Skeletal muscle cell (primary cell): ENCODE data around the gene POU2F1.
A peak's percentile ranks its signal among the peaks of the same experiment; 100 is the strongest.

ENCODE experiments used
- DNase-seq: peaks from one replicate; pipeline ENCODE4 v3.0.0-alpha.2; 2010; ENCODE audit warnings: low read depth
- H3K4me3 ChIP-seq: 2 replicates; pipeline ENCODE4 v1.5.1; 2011; ENCODE audit warnings: low read depth, mild to moderate bottlenecking, control low read depth, low read length, moderate library complexity

Gene POU2F1

DNA sequence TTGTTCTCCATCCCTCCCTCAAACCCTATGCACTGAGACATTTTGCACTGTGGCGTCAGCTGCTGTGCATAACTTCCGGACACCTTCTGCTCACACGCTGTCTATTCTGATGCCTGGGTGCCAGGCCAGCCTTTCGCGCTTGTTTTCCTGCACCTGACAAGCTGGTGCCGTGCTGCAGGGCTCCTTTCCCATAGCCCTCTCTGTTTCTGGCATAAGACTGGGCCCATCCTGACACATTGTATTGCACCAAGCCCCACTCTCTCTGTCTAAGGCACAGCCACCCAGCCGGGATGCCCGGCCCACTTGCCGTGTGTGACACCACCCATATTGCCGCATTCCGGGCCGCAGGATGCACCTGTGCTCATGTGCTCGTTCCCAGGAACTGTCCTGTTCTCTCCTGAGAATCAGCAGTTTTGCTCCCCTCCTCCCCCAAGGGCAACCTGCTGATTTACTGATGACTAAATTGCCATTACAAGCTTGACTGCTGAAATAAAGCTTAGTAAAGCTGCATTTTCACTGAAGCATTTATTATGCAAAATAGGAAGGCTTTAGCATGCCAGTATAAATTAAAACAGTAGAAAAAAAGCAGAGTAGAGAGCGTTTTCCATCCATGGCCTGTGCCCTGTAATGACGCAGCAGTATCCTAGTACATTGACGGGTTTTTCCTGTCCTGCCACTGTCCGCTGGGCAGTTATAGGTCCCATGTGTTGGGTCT lies 209.6 kb downstream of the POU2F1 start:
- no peak overlapping the region for H3K4me3 ChIP-seq
- no peak for DNase-seq

- no peak overlapping the region for H3K4me3 ChIP-seq
- no peak for DNase-seq
These were observed 210.2 kb downstream of the POU2F1 start for GRCh38 chr1:167430849-167431242.

- no peak for DNase-seq
These were observed 210.7 kb downstream of the POU2F1 start for GRCh38 chr1:167431261-167431908.

DNA sequence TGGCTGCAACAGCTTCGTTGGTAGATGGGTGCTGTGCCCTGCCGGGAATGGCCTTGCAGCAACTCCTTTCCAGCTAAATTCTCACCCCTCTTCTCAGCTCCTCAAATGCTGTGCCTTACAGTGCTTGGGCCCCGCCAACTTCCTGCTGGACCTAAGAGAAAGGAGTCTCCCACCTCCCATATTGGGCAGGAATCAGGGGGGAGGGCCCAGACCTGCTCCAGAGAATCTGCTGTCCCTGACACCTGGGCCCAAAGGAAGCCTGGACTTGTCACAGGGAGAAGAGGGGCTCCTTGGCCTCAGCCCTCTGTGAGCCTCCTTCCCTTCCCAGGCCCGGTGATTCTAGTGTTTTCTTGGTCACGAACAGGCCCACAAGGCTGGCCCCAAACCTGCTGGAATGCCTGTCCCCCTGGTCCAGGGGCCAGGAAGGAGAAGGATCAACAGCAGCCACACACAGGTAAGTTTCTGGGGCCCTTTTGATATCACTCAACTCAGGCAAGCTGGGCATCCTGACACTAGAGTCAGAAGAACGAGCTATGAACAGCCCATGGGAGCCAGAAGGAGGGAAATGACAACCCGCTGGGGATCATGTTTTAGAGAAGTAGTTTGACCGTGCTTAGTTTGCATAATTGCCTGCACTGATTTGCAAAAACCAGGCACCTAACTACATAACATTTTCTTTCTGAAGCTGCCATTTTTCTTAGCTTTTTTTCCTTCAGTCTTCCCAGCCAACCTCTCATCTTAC lies 211.4 kb downstream of the POU2F1 start:
- H3K4me3 ChIP-seq, result no peak overlapping the region
- no peak for DNase-seq

More at GRCh38 chr1:167431261-167431908, 210.7 kb downstream of the POU2F1 start:
- H3K4me3 ChIP-seq, result no peak overlapping the region

- DNase-seq, result no peak
- H3K4me3 ChIP-seq, result no peak overlapping the region
These were observed 212.1 kb downstream of the POU2F1 start for GRCh38 chr1:167432780-167433179.

- DNase-seq, result no peak
- no peak overlapping the region for H3K4me3 ChIP-seq
These were observed 213.2 kb downstream of the POU2F1 start for GRCh38 chr1:167433884-167434283.

DNA sequence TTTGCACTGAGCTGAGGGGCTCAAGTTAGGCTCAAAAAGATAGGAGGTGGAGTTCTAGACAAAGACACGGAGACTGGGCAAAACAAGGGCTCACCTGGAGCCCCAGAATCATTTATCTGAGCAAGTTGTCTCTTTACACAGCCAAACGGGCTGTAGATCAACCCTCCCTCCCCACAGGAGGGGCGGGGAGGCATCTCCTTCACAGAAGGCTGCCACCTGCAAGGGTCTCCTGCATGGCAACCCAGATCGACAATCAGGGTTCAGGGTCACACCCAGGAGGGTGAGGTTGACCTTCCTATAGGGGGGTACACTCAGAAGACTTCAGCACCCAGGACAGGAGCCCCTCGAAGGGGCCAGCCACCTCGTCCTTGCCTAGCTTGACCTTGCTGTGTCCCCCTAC lies 213.6 kb downstream of the POU2F1 start:
- DNase-seq, result no peak
- no peak overlapping the region for H3K4me3 ChIP-seq

GRCh38 chr1:167435484-167435883 lies 214.8 kb downstream of the POU2F1 start:
- H3K4me3 ChIP-seq, result no peak overlapping the region
- DNase-seq, result no peak

DNA sequence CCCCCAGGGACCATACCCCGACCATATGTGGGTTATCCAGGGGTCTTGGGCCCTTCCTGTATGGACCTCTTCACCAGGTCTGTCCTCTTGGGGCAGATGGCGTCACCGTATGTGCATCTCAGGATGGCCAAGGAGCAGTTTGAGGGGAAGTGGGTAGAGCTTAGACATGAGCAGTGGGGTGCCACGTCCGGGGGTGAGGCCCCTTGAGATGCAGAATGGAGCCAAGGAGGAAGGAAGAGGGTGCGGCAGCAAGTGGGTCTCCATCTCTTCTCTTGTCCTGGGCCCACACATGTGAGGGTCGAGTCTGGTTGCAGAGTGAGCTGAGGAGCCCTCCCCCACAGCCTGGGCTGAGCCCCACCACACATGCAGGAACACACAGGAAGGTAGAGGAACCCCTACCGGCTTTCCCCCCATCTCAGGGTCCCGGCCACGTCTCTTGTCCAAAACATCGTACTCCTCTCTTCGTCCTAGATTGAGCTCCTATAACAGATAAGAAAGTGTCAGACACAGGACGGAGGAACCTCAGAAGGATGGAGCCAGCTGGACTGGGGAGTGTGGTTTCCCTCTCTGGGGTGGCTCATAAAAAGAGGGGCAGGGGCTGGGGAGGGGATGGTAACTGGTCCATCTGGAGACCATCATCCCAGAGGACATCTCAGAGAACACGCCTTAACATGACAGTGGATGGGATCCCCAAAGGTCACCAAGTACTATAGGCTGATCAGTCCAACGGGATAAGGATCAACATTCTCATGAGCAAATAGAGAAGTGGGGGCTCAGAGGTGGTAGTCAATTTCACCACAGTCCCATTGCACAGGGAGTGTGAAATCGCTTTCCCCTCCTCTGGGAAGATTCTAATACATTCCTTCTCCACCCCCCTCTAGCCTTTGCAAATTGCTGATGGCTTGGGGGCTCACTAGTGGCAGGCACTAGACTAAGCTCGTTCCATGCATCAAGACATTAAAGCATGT lies 217.8 kb downstream of the POU2F1 start:
- no peak overlapping the region for H3K4me3 ChIP-seq
- DNase-seq, result no peak

GRCh38 chr1:167439301-167439988 lies 218.8 kb downstream of the POU2F1 start:
- H3K4me3 ChIP-seq, result peak overlapping the region; percentile 48
- no peak for DNase-seq

DNA sequence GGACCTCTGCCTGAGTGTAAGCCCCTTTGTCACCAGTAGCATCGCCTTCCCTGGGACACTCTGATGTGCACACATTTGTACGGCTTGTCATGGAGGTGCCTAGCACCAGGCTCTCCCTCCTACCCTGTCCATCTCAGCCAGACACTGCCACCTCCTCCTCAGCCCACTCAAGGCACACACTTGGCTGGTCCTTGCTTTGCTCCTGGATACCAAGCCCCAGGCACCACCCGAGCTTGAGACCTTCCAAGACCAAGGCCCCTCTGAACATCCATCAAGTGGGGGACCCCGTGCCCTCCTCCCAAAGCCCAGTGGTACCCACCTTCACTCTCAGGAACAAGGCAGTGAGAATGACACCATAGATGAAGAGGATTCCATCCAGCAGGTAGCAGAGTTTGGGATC lies 219.7 kb downstream of the POU2F1 start:
- no peak for DNase-seq
- H3K4me3 ChIP-seq, result no peak overlapping the region

- no peak for DNase-seq
- no peak overlapping the region for H3K4me3 ChIP-seq
These were observed 220.1 kb downstream of the POU2F1 start for GRCh38 chr1:167440776-167441175.

GRCh38 chr1:167441222-167441621 lies 220.5 kb downstream of the POU2F1 start:
- no peak overlapping the region for H3K4me3 ChIP-seq
- no peak for DNase-seq

DNA sequence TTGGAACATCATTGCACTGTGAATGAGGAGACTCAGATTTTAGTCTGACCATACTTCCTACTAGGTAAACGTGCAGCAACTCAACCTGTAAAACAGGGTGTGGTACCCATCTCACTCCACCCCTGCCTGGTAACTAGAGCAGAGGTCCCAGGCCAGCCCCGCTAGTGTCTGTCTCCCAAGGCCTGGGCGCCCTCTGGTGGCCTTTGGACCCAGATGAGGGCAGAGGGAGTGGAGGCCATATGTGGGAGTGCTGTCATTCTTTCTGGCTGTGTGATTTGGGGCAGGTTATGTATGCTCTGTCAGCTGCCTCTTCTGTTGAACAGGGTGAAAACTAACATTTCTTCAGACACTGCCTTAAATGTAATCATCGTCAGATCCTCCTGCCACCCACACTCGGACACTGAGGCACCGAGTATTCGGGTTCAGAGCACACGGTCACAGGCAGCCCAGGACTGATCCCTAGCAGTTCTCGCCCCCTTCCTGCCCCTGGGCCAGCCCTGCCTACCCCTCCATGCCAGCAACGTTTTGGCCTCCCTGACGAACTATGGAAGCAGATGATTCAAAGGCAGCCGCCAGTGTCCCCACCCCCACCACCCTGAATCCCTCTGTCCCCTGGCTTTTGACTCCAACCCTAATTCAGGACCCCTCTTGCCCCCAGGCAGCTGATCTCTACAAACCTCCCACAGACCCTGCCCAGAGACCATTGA lies 221.6 kb downstream of the POU2F1 start:
- no peak overlapping the region for H3K4me3 ChIP-seq
- peak; percentile 18 for DNase-seq

- no peak overlapping the region for H3K4me3 ChIP-seq
- DNase-seq, result no peak
These were observed 222.3 kb downstream of the POU2F1 start for GRCh38 chr1:167442854-167443565.

DNA sequence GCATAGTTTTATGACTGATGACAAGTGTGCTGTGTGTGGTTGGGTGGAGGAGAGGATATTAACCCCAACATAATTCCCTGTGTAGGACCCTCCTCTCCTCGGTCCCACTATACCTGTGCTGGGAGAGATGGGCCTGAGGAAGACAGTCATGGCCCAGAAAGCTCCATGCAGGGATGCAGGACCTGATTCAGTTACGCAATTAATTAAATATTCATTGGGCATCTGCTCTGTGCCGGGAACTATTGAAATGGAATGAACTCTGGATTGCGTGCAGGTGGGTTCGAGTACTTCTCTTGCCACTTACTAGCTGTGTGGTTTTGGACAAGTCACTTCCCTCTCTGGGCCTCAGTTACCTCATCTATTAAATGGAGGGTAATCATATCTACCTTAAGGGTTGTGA lies 223.1 kb downstream of the POU2F1 start:
- no peak for DNase-seq
- no peak overlapping the region for H3K4me3 ChIP-seq

DNA sequence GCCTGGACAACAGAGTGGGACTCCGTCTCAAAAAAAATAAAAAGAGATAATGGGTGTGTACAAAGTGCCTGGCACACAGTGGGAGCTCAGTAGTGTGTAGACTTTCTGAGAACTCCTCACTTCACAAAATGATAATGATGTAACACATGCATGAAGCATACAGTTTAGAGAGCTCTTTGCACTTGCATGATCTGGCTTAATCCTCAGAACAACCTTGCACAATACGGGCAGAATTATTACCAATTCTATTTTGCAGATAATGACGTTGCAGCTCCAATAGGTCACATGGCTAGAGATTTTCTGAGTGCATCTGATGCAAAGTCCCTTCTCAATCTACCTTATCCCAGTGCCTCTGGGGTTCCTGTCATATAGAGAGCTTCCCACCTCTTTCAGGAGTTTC lies 226.3 kb downstream of the POU2F1 start:
- H3K4me3 ChIP-seq, result no peak overlapping the region
- DNase-seq, result no peak
